ENCODE data around the gene CD6. TPM values are rescaled to one million over a fixed set of nuclear protein-coding genes. Genes with fewer than 3 reads are reported as not detected.

Gene CD6
- total and polyA plus RNA-seq, 2 of the 8 experiments (the other 6 are each of a cell fraction or from before 2014, with no cell fraction given) = 0.03 TPM; not detected in 1

- H3K4ac ChIP-seq (replicated peaks; ENCODE audit: insufficient read length, low read depth, low read length) = no peak overlapping the region
- no peaks in the 10 kb centered on the region for H3K23me2 ChIP-seq (ENCODE audit: low read depth, low read length)
- H2BK20ac ChIP-seq (ENCODE audit: low read length) = no peak overlapping the region
- 86% methylated on average over 12 of the region's 12 CpGs; no CpG with 5 or more reads in 1 of the 2 experiments for WGBS, 2 experiments (ENCODE audit: extremely low coverage in 1 of 2, insufficient coverage in 1 of 2, insufficient read length in 1 of 2, insufficient replicate concordance in 2 of 2, low coverage in 1 of 2, low lambda C conversion rate in 2 of 2, missing lambda C conversion rate in 1 of 2)
- H3K18ac ChIP-seq (ENCODE audit: extremely low read depth, low read length) = no peak overlapping the region
- H3K9ac ChIP-seq (replicated peaks in 1 of 4; ENCODE audit: extremely low read depth in 1 of 4, low read depth in 3 of 4, low read length in 3 of 4) = 0 out of 7 replicates have a peak overlapping the region, but pooled peaks of 1 of the 4 experiments have one; percentile 13
- H3K23ac ChIP-seq (ENCODE audit: insufficient read length) = no peak overlapping the region
- H2BK120ac ChIP-seq (replicated peaks; ENCODE audit: low read depth, low read length) = no peak overlapping the region
- no peaks in the 10 kb centered on the region for H4K20me1 ChIP-seq (replicated peaks in 1 of 2; ENCODE audit: control insufficient read depth in 1 of 2, insufficient read depth in 2 of 2, low read length in 2 of 2)
- no peak overlapping the region for H4K5ac ChIP-seq (ENCODE audit: insufficient read length, low read depth, low read length)
- CTCF ChIA-PET (ENCODE audit: partially characterized antibody) = interaction anchor here (0.7 to 1.8 kb wide), 4 partner anchors 11 to 80 kb away, joined by 3 to 5 read pairs (median 4); no protein-coding TSS in a partner anchor
- H3K27me3 ChIP-seq (replicated peaks in 1 of 4; ENCODE audit: control insufficient read depth in 3 of 4, extremely low read depth in 1 of 4, insufficient read depth in 3 of 4, low read length in 3 of 4) = no peaks in the 10 kb centered on the region
- no peak for FAIRE-seq
- no peak overlapping the region for H2BK12ac ChIP-seq (ENCODE audit: low read depth, low read length)
- no peak overlapping the region for H4K8ac ChIP-seq (ENCODE audit: extremely low read depth, insufficient read depth, low read length)
- H3K79me1 ChIP-seq (ENCODE audit: low read depth, low read length) = no peaks in the 10 kb centered on the region
- H3K27ac ChIP-seq (ENCODE audit: low read depth, low read length) = no peak overlapping the region
- DNase-seq (ENCODE audit: low read depth in 1 of 2, low spot score in 2 of 2) = no peak
- H3K9me3 ChIP-seq (ENCODE audit: insufficient read depth in 2 of 2, low read depth in 1 of 2, low read length in 1 of 2) = no peaks in the 10 kb centered on the region
- no peak overlapping the region for H3K14ac ChIP-seq (ENCODE audit: insufficient read length)
- H2BK15ac ChIP-seq (ENCODE audit: low read length) = no peak overlapping the region
- H3K79me2 ChIP-seq (ENCODE audit: control insufficient read depth in 1 of 2, insufficient read depth in 2 of 2, low read length in 2 of 2) = no peaks in the 10 kb centered on the region
- H4K91ac ChIP-seq (replicated peaks; ENCODE audit: insufficient read length, low read length) = no peak overlapping the region
- no peak overlapping the region for H2AK5ac ChIP-seq (ENCODE audit: low read depth, low read length)
- H3K56ac ChIP-seq (replicated peaks; ENCODE audit: insufficient read length, low read depth, low read length) = no peak overlapping the region
- H2AFZ ChIP-seq (ENCODE audit: low read length) = 0 out of 2 replicates have a peak overlapping the region, but pooled peaks have one; percentile 32
- no peak overlapping the region for H3K4me3 ChIP-seq (ENCODE audit: extremely low read depth in 1 of 4, insufficient read depth in 2 of 4, low read depth in 3 of 4, low read length in 4 of 4)
- H2BK5ac ChIP-seq (ENCODE audit: low read depth, low read length) = no peak overlapping the region
- no peaks in the 10 kb centered on the region for H3K36me3 ChIP-seq (ENCODE audit: control insufficient read depth in 2 of 4, insufficient read depth in 4 of 4, low read length in 3 of 4)
- TF ChIP-seq SIRT6 (IDR thresholded peaks at IDR 0.05; ENCODE audit: low read length) (no peak), SP4 (IDR thresholded peaks at IDR 0.05; ENCODE audit: low read length) (no peak), TAF1 (IDR thresholded peaks at IDR 0.05; ENCODE audit: low read depth, low read length) (no peak), HDAC6 (IDR thresholded peaks at IDR 0.05; ENCODE audit: low read depth, low read length) (no peak), RNF2 (IDR thresholded peaks at IDR 0.05; ENCODE audit: borderline replicate concordance, low read depth, low read length, missing control alignments, poor library complexity, severe bottlenecking) (no peak), JUN (IDR thresholded peaks at IDR 0.05; ENCODE audit: low read depth, low read length) (no peak), MAX (IDR thresholded peaks at IDR 0.05) (no peak), TBP (IDR thresholded peaks at IDR 0.05; ENCODE audit: low read depth, low read length) (no peak), BRCA1 (IDR thresholded peaks at IDR 0.05; ENCODE audit: low read depth, low read length) (no peak), CREB1 (IDR thresholded peaks at IDR 0.05) (no peak)
- POLR2A ChIA-PET (ENCODE audit: partially characterized antibody) = no interaction called here
- no peaks in the 10 kb centered on the region for H3K4me1 ChIP-seq (replicated peaks in 1 of 4; ENCODE audit: control insufficient read depth in 3 of 4, insufficient read depth in 4 of 4, low read length in 3 of 4)
- H3K4me2 ChIP-seq (ENCODE audit: insufficient read depth in 1 of 2, low read depth in 2 of 2, low read length in 2 of 2) = no peak overlapping the region
These were observed 77.0 kb downstream of the CD6 start for GRCh38 chr11:61048368-61049062.

All from H1 (cell line).